GM18519 (cell line): ENCODE data around the gene USP15.

Source experiments
- ATAC-seq: cut with Tn5 transposase; IDR thresholded peaks from one replicate; pipeline ENCODE4 v1.9.1; 2021; ENCODE audit warnings: mild to moderate bottlenecking, moderate library complexity; ENCODE audit not compliant: unreplicated experiment, low FRiP score

The USP15 gene

GRCh38 chr12:62279058-62279457, 18.9 kb downstream of the USP15 start:
- ATAC-seq = no peak

GRCh38 chr12:62279961-62280360, 19.8 kb downstream of the USP15 start:
- no peak for ATAC-seq

GRCh38 chr12:62282057-62282774, 22.0 kb downstream of the USP15 start:
- no peak for ATAC-seq

DNA sequence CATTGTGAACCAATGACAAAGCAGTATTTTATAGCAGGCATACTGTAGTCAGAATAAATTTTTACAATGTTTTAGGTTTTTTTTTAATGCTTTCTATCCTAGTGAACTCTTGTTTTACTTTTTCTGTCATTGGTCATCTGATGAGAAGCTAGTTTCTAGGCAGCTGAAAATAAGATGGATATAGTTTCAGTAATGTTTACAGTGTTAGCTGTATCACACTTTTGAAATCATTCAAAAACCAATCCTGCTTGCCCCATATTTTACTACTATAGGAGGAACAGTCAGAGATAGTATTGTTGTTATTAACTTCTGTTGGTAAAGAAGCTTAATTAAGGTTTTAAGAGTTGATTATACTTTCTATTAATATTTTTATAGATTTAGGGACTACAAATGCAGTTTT, 24.5 kb downstream of the USP15 start:
- no peak for ATAC-seq

DNA sequence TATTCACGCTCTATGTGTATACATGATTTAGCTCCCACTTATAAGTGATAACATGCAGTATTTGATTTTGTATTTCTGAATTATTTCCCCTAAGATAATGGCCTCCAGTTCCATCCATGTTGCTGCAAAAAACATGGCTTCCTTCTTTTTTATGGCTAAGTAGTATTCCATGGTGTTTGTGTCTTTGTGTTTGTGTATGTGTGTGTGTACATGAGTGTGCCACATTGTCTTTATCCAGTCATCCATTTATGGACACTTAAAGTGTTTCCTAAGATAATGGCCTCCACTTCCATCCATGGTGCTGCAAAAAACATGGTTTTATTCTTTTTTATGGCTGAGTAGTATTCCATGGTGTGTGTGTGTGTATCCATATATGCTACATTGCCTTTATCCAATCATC, 25.1 kb downstream of the USP15 start:
- no peak for ATAC-seq

DNA sequence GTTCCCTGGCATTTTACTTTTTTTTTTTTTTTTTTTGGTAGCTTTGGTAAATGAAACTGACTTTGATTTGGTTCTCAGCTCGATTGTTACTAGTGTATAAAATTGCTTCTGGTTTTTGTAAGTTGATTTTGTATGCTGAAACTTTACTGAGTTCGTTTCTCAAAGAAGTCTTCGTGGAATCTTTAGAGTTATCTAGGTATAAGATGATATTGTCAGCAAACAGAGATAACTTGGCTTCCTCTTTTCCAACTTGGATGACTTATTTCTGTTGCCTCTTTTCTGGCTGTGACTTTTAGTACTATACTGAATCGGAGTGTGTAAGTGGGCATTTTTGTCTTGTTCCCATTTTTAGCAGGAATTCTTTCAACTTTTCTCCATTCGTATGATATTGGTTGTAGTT, 28.1 kb downstream of the USP15 start:
- ATAC-seq = no peak

GRCh38 chr12:62290846-62291245, 30.6 kb downstream of the USP15 start:
- ATAC-seq = no peak

- ATAC-seq = no peak
Observed at GRCh38 chr12:62291864-62292760, 31.9 kb downstream of the USP15 start.

DNA sequence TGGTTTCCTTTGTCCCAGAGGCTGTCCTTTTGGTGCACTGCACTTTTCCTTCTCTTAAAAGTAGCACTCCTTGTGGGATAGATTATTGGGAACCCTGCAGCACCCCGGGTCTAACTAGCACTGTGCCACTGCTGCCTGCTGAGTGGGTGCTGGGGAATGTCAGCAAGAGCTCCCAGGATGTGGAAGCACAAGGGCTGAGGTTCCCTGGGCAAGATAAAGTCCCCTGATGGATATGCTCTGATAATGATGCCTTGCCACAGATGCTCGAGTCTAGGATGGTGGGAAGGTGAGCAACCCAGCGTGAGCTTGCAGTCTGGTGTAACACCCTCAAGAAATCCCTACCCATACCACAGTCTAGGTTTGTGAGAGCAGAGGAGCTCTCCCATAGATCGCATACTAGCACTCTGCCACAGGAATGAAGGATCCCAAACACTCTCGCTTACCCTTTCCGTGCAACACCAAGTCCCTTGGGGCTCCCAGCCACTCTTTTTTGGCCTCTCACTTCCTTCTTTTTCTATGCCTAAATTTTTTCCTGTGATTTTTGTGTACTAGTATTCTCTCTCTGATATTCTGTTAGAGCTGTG, 32.6 kb downstream of the USP15 start:
- ATAC-seq = no peak

- ATAC-seq = no peak
Observed at GRCh38 chr12:62294378-62294777, 34.2 kb downstream of the USP15 start.

- ATAC-seq = no peak
Observed at GRCh38 chr12:62296001-62296400, 35.8 kb downstream of the USP15 start.

DNA sequence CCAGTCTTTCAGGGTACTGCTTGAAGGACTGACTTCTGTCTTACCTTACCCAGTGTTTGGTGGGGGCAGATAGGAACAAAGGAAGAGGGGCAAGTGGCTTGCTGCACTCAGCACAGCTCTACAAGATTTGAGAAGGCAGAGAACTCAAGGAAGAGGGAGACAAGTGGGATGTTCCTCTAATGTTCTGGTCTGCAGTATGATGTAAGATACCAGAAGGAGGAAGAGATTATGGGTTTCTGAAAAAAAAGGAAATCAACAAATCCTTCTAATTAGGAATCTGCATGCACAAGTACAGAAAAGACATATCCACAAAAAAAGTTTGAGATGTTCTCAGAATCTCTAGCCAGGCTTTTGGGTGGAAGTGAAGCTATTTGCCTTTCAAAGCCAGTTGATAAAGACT, 37.1 kb downstream of the USP15 start:
- ATAC-seq = no peak

DNA sequence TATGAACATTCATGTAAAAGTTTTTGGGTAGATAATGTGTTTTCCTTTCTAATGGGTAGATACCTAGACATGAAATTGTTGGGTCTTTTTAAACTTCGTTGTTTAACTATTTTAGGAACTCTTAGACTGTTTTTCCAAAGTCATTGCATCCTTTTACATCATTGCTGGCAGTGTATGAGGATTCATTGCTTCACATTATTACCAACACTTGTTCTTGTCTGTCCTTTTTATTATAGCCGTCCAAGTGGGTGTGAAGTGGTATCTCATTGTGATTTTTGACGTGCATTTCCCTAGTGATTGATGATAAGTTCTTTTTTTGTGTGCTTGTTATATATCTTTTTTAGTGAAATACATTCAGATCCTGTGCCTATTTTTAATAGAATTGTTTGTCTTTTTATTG, 39.4 kb downstream of the USP15 start:
- no peak for ATAC-seq

- ATAC-seq = peak; percentile 64
Observed at GRCh38 chr12:62301080-62301798, 41.0 kb downstream of the USP15 start.

DNA sequence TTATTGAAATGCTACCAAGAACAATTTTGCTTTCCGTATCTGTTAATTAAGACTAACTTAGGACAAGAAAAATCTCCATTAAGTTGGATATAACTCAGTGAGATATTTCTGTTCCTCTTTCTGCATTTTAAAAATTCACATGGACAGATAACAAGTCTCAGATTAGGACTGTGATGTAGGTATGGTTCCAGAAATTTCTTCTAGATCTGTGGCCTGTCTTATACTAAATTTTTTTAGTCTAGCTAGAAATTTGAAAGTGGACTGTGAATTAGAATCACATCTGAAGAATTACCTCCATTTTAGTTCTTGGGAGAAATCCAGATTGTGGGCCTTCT, 41.6 kb downstream of the USP15 start:
- peak; percentile 17 for ATAC-seq

GRCh38 chr12:62304560-62304959, 44.4 kb downstream of the USP15 start:
- no peak for ATAC-seq

GRCh38 chr12:62305778-62306177, 45.6 kb downstream of the USP15 start:
- no peak for ATAC-seq

- no peak for ATAC-seq
Observed at GRCh38 chr12:62306569-62307530, 46.6 kb downstream of the USP15 start.

DNA sequence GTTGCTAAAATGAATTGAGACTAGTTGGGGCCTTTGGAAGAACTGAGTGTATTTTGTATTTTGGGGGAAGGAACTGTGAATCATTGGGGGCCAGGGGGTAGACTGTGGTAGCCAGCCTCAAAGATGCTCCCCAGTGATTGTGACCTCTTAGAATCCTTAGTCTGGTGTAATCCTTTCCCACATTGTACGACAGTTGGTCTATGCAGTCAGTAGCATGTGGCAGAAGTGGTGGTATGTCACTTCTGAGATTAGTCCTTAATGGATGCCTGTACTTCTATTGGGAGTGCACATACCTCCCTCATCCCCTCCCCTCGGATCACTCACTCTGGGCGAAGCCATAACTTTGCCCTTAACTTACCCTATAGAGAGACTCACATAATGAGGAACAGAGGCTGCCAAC, 48.0 kb downstream of the USP15 start:
- no peak for ATAC-seq
